GM21576 (cell line): Measurements from ENCODE around the gene UQCC5.

Source experiments
- ATAC-seq: cut with Tn5 transposase; IDR thresholded peaks from one replicate; pipeline ENCODE4 v1.9.1; 2021; ENCODE audit warnings: mild to moderate bottlenecking, moderate library complexity; ENCODE audit not compliant: unreplicated experiment

The UQCC5 gene

GRCh38 chr3:52558436-52558835 is 22.0 kb downstream of the UQCC5 start:
- no peak for ATAC-seq

- ATAC-seq: no peak
These were observed 24.8 kb downstream of the UQCC5 start for GRCh38 chr3:52561028-52561747.

GRCh38 chr3:52563984-52564383 is 27.6 kb downstream of the UQCC5 start:
- ATAC-seq: no peak

GRCh38 chr3:52568069-52568468 is 31.7 kb downstream of the UQCC5 start:
- ATAC-seq: no peak

- no peak for ATAC-seq
These were observed 33.7 kb downstream of the UQCC5 start for GRCh38 chr3:52570076-52570475.

GRCh38 chr3:52572221-52572620 is 35.8 kb downstream of the UQCC5 start:
- no peak for ATAC-seq

- no peak for ATAC-seq
These were observed 37.9 kb downstream of the UQCC5 start for GRCh38 chr3:52574056-52574965.
